PC-3 (cell line): Measurements from ENCODE around the gene GDPD5.

Experiments
- CTCF ChIP-seq: fragments of 300-600 bp; sonication (generic); conservative IDR thresholded peaks from 2 replicates; pipeline ENCODE4 v1.5.1; 2017; ENCODE audit warnings: antibody characterized with exemption, low read depth, mild to moderate bottlenecking, low read length
- EZH2 ChIP-seq: fragments of 300-600 bp; sonication (generic); IDR thresholded peaks from one replicate; pipeline ENCODE4 v1.6.1; 2017; ENCODE audit warnings: antibody characterized with exemption, mild to moderate bottlenecking, low read length; ENCODE audit not compliant: unreplicated experiment
- EZH2phosphoT487 ChIP-seq: fragments of 300-600 bp; sonication (generic); IDR thresholded peaks from 2 replicates; pipeline ENCODE4 v1.6.1; 2018; ENCODE audit warnings: mild to moderate bottlenecking, antibody characterized with exemption, low read length, borderline replicate concordance

- TF ChIP-seq CTCF: no peak
- TF ChIP-seq EZH2: no peak
- TF ChIP-seq EZH2phosphoT487: no peak
These were observed 122.7 kb downstream of the GDPD5 start for GRCh38 chr11:75403037-75403436.
